ENCODE results near the gene PDE3A.

GRCh38 chr12:20472102-20472782, 103.9 kb downstream of the PDE3A start:
- TF ChIP-seq, protein P1, sequence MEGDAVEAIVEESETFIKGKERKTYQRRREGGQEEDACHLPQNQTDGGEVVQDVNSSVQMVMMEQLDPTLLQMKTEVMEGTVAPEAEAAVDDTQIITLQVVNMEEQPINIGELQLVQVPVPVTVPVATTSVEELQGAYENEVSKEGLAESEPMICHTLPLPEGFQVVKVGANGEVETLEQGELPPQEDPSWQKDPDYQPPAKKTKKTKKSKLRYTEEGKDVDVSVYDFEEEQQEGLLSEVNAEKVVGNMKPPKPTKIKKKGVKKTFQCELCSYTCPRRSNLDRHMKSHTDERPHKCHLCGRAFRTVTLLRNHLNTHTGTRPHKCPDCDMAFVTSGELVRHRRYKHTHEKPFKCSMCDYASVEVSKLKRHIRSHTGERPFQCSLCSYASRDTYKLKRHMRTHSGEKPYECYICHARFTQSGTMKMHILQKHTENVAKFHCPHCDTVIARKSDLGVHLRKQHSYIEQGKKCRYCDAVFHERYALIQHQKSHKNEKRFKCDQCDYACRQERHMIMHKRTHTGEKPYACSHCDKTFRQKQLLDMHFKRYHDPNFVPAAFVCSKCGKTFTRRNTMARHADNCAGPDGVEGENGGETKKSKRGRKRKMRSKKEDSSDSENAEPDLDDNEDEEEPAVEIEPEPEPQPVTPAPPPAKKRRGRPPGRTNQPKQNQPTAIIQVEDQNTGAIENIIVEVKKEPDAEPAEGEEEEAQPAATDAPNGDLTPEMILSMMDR (IDR thresholded peaks at IDR 0.05 in 2 of 3, conservative IDR thresholded peaks at IDR 0.05 in 1 of 3; ENCODE audit: control insufficient read depth in 2 of 3, extremely low read depth in 1 of 3, insufficient read depth in 1 of 3, low read depth in 3 of 3, low read length in 3 of 3): no peak
- TF ChIP-seq POLR2AphosphoS5 (IDR thresholded peaks at IDR 0.05; ENCODE audit: low read length) (no peak), SP1 (IDR thresholded peaks at IDR 0.05; ENCODE audit: low read depth, low read length) (no peak), NR2C2 (IDR thresholded peaks at IDR 0.05; ENCODE audit: borderline replicate concordance, control insufficient read depth, insufficient read length, low read depth) (no peak)
